ENCODE measurements around the gene OGFOD3.

Gene OGFOD3

DNA sequence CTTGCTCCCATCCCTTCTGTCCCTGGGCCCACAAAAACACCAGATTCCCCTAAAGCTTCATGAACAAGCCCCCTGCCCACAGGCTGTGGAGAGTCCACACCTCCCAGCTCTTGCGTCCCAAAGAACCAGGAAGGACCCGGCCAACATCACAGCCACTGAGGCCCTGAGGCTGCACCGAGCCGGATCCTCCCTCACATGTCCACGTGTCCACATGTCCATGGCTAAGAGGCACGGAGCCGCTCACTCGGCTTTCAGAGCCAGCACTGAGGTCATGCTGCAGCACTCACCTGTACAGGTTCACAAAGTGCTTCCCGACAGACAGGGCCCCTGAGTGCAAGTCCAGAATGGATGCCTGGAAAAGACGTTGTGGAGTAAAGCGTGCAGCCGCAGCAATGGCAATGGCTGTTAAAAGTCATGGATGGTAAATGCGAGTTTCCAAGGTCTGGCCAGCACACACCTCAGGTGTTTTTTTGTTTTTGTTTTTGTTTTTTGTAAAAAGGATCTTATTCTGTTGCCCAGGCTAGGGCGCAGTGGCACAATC, 12.2 kb downstream of the OGFOD3 start:
- no peak for DNase-seq (ENCODE audit: low read depth, low spot score)

DNA sequence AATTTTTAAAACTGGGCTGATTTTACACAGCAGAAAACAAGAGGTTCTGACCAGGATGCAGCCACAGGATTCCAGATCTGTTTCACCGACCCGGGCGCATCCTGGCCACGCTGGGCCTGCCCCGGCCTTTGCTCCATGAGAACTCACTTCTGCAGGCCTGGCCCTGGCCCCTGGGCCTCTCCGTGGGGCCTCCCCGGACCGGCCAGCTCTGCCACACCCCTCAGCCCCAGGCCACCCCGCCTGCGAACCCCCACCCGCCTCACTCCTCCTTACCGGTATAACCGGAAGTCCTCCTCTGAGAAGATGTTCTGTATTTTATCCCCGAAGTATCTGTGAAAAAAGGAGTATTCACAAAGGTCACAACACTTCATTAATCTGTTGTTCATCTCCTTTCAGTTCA, 13.3 kb downstream of the OGFOD3 start:
- no peak for DNase-seq (ENCODE audit: low read depth, low spot score)

DNA sequence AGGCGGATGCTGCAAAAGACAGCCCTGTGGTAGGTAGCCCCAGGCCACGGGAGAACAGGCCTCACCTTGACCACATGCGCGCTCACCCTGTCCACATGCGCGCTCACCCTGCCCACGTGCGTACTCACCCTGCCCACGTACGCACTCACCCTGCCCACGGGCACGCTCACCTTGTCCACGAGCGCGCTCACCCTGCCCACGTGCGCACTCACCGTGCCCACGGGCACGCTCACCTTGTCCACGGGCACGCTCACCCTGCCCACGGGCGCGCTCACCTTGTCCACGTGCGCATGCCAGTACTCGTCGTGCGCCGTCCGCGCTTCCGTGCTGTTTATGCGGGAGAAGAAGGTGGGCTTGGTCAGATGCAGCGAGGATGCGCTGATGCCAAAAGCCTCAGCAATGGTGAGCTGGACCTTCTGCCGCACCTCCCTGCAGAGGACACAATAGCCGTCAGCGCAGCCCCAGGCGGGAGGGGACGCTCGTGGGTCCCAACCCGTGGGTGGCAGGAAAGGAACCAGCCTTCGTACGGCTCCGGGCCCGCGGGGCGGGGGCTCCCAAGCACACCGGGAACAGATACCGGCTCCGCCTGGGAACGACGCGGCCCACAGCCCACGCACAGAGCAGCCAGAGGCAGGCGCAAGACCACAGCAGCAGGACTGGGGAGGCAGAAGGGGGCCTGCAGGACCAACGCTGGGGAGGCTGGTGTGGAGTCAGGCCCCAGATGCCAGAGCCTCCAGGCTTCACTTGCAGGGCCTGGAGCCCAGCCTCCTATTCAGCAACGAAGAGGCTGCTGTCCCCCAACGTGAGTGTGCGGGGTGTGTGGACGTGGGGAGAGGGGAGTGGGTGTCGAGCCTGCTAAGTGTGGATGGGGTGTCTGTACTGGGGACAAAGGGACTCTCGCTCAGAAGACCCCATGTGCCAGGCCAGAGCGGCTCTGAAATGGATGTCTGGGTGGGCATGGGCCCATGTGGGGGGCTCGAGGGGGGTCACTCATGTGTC, 14.4 kb downstream of the OGFOD3 start:
- DNase-seq (ENCODE audit: low read depth, low spot score): no peak

DNA sequence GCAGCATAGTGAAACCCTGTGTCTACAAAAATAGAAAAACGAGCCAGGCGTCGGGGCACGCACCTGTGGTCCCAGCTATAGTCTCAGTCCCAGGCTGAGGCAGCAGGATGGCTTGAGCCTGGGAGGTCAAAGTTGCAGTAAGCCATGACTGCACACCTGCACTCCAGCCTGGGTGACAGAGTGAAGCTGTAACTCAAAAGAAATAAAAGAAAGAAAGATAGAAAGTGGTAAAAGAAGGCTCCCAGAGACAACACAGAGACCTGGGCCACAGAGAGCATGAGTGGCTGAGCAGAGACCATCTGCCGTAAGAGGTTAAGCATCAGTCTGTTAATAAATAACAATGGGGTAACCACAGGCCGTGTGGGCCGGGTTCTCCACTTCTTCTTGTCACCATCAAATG, 15.5 kb downstream of the OGFOD3 start:
- no peak for DNase-seq (ENCODE audit: low read depth, low spot score)

DNA sequence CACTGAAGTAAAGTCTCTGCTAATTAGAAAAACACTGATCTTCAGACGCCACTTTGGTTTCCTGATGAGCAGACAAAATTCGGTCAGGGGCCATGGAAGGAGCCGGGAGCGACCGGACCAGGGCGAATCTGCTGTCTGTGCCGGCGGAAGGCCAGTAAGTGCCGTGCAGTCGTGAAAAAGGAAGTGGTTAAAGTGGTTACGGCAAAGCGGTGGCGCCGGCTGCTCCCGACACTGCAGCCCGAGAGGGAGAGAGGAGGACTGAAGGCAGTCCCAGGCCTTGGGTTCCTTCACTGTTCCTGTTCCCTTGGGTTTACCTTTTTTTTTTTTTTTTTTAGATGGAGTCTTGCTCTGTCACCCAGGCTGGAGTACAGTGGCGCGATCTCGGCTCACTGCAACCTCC, 17.6 kb downstream of the OGFOD3 start:
- no peak for DNase-seq (ENCODE audit: low read depth, low spot score)

DNA sequence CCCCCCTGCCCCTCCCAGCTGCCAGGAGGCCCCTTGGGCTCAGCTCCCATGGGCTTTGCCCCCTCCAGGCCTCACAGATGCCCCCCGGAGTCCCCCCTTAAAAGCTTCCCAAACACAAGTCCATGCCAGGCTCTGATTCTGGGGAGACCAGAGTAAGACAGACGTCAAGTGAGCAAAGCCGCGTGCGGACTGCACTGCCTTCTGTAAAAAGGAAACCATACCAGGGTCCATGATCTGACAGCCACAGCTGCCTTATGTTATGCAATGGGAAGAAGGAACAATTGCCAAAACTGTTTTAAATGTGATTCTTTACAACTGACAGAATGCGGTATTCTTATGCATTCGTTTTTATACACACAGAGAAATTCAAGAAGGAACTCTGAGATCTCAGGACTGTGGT, 18.2 kb downstream of the OGFOD3 start:
- no peak for DNase-seq (ENCODE audit: low read depth, low spot score)

DNA sequence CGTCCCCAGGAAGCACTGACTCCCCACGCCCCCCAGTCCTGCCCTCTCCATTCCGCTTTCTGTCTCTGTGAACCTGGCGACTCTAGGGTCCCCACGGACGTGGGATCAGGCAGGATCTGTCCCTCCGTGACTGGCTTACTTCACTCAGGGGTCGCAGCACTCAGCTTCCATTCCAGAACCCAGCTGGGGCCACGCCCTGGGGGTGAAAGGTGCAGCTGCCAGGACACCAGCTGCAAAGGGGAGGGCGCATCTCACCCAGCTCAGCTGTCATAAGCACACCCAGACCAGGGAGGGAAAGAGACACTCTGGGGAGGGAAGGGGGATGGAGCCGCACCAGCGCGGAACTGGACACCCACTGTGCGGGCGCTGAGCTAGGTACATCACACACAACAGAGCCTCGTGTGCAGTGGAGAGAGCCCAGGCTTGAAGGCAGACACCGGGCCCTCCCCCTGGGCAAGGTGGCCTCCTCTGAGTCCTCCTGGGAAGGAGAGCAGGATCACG, 18.7 kb downstream of the OGFOD3 start:
- DNase-seq (ENCODE audit: low read depth, low spot score): no peak

DNA sequence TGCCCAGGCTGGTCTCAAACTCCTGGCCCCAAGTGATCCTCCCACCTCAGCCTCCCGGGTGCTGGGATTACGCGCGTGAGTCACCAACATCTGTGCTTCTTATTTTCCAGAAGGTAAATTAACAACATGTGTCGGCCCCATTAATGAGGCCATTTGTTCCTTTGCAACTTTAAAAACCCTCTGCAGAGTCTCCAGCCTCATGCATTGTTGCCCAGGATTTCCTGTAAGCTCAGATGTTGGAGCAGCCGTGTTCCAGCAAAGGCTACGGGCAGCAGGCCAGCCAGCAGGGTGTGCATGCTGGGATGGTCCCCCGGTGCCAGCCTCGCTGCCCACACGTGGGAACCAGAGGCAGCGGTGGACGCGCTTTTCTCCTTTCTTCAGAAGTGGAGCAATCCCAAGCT, 19.3 kb downstream of the OGFOD3 start:
- DNase-seq (ENCODE audit: low read depth, low spot score): no peak

DNA sequence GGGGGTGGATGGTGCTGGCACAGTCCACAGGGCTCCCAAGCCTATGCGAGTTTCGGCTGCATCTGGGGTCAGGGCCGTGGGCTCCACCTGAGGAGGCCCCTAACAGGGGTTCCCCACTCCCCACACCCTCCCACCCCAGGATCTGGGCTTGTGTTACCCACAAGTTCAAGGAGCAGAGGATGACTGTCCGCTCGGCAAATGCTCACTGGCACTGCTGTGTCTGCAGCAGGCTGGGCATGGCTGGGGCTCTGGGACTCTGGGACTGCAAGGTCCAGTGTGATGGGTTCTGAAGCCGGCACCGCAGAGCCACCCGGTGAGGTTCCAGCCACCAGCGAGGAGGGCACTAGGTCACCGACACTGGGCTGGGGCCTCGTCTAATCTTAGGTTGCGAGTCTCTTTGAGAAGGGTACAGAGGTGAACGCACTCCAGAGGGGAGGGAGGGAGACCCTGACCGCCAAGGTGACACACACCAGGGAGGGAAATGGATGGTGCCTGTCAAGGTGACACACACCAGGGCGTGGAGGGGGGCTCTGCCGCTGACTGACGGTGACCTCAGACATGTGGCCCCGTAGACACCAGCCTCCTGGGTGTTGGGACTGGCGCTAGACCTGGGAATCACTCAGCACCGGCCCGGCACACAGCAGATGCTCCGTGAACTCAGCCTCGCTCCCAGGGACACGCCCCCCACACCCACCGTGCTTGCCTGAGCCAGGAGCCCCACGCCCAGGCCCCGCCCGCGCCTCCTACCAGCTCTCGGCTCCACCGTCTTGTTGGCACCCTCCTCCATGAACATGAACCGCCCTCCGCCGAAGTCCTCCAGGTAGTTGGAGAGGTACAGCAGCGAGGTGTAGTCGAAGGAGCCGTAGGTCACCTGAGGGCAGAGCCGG, 20.7 kb downstream of the OGFOD3 start:
- DNase-seq (ENCODE audit: low read depth, low spot score): no peak

DNA sequence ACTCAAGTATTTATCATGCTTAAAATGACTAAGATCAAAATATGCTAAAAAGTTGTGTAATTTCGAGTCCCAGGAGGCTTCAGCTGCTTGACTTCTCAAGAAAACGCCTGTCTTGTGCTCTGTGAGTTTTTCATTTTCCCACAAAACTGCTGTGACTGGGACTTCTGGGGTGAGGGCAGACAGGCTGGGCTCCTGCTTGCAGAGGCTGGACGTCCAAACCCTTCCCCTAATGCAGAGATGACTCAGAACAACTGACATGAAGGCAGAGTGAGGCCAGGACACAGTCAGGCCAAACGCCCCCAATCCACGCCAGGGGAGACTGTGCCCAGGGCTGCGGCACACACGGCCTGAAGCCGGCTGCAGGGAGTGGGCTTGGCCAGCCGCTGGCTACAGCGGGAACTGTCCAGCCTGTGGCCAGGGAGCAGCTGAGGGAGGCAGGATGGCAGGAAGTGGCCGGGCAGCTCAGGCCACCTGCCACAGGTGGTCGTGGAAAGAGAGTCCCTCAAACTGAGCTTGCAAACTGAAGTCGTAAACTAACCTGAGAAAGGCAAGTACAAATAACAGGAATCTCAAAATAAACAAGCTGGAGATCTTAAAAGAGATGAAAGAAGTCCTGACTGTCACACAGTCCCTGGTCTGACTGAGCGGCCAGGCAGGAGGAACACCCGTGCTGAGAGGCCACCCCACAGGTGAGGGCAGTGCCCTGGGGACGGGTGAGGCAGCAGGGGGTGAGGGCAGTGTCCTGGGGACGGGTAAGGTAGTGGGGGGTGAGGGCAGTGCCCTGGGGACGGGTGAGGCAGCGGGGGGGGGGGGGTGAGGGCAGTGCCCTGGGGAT, 21.6 kb downstream of the OGFOD3 start:
- DNase-seq (ENCODE audit: low read depth, low spot score): no peak

DNA sequence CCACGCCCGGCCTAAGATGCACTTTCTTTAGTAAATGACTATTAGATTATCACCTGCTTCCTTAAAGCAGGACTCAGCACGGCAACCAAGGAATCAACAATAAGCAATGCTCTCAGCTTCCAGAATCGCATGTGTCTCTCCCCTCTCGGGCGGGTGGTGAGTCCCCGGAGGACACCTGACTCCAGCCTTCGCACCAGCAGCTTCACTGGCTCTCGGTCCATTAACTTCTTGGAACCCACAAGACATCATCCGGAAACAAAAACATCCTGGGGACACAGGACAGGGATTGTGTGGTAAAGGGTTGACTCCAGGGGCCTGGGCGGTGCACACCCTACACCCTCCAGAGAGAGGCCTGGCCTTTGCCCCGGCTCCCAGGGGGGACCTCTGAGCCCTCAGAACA, 24.1 kb downstream of the OGFOD3 start:
- DNase-seq (ENCODE audit: low read depth, low spot score): no peak

DNA sequence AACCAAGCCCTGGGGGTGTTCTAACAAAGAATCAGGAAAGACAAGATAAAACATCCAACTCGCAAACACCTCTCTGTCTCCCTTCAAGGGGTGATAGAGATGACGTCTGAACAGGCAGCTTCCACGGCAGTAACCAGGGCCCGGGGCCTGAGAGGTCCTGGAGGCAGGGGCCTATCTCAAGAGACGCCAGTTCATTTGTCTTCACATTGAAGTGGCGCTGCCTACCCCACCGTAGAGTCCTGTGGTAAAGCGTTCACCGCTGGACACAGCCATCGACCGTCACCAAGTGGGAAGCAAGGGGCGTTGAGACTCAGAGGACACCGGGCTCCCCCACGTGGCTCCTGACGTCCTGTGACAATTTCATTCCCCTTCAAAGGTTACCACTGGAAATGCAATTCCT, 25.4 kb downstream of the OGFOD3 start:
- no peak for DNase-seq (ENCODE audit: low read depth, low spot score)

DNA sequence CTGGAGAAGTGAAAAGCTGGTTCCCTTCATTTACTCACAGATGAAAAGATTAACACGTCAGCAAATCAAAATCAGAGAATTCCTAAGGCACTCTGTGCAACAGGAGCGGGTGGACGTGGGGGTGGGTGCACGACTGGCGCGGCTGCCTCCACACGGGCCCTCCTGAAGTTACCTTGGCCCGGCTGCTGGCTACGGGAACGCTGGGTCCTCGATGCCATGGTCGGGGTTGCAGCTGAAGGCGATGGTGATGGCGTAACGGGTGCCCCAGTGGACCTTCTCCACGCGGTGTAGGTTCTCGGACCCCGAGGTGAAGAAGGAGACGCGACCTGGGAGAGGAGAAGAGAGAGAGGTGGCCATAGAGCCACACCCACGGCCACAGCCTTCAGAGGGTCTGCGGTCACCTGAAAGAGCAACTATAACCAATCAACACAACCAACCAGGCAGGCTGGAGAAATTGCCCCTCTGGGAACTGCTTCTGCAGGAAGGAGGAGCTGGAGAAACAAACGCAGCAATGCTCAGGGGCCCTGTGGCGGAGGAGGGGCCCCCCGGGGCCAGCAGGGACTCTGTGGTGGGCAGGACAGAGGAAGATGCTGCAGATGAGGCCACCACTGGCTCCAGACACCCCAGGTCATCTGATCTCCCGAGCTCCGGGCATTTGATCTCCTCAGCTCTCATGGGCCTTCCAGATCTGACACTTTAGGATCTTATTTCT, 26.0 kb downstream of the OGFOD3 start:
- no peak for DNase-seq (ENCODE audit: low read depth, low spot score)

DNA sequence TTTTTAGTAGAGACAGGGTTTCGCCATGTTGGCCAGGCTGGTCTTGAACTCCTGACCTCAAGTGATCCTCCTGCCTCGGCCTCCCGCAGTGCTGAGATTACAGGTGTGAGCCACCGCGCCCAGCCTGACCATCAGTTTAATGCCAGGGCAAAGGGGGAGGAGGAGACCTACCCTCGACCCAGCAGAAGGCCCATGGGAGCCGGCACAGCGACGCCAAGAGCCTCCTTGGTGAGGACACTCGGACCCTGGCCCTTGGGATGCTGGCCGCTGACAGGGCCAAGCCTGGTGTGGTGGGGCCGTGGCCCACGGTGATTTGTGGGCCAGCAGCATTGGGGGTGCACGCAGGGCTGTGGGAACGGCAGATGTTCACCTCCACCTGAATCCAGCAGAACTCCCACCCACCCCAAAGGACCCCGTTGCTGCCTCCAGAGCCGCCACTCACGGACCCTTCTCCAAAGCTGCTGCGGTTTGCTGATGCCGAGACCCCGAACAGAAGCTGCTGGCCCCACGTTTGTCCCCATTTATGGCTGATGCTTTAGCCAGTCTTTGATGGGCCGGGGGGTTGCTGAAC, 26.8 kb downstream of the OGFOD3 start:
- no peak for DNase-seq (ENCODE audit: low read depth, low spot score)

DNA sequence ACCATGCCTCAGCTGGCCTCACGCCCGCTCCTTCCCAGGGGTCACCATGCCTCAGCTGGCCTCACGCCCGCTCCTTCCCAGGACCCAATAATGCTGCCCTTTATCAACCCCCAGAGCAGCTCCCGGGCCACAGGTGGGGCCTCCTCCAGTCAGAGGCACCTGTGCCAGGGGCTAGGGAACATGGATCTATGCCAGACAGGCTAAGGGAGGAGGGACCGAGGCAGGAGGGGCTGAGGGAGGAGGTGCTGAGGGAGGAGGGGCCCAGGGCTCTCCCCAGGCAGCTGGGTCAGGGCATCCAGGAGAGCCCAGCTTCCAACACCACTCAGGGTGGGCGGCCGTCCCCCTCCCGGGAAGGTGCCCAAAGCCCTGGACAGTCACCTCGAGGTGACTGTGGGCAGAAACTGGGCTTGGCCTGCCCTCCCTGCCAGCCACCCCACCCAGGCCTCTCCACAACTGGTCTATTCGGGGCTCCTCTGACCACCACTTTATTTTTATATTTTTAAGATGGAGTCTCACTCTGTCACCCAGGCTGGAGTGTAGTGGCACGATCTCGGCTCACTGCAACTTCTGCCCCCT, 27.4 kb downstream of the OGFOD3 start:
- DNase-seq (ENCODE audit: low read depth, low spot score): no peak

DNA sequence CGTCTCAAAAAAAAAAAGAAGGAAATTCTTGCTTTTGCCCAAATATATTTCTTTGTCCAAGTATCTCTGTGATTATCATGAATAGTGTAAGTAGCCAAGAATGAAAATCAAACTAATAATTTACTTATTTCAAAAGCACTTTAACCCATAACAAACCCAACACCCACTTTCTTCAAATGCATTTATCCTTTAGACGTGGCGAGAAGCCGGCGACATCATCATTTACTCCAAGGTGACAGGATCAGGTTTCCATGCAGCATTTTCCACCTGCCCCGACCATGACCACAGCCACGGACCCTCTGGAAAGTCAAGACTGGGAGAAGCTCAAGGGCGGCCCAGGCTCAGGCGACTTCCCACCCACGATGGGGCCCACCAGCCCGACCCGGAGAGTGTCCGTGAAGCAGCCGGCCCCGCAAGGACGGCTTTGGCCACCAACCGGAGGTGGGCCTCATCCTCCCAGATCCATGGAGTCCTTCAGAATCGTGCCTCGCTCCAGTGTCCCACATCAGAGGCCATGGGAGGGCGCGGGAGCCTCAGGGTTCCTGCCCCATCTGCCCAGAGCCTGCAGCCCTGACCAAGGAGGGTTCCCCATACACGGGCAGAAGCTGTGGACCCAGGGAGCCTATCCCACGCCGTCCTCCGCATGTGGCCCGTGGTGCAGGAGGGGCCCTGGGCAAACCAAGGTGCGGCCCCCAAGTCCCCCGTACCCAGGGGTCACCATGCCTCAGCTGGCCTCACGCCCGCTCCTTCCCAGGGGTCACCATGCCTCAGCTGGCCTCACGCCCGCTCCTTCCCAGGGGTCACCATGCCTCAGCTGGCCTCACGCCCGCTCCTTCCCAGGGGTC, 28.1 kb downstream of the OGFOD3 start:
- no peak for DNase-seq (ENCODE audit: low read depth, low spot score)

DNA sequence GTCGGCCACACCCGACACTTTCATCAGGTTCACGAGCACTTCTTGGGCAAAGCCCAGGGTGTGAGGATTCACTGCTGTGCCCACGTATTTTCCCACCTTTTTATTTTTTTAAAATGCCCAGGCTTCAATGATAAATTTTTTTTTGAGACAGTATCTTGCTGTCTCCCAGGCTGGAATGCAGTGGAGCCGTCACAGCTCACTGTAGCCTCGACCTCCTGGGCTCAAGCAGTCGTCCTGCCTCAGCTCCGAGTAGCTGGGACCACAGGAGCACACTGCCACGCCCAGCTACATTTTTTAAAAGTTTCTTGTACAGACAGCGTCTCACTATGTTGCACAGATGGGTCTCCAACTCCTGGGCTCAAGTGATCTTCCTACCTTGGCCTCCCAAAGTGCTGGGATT, 29.0 kb downstream of the OGFOD3 start:
- DNase-seq (ENCODE audit: low read depth, low spot score): no peak

DNA sequence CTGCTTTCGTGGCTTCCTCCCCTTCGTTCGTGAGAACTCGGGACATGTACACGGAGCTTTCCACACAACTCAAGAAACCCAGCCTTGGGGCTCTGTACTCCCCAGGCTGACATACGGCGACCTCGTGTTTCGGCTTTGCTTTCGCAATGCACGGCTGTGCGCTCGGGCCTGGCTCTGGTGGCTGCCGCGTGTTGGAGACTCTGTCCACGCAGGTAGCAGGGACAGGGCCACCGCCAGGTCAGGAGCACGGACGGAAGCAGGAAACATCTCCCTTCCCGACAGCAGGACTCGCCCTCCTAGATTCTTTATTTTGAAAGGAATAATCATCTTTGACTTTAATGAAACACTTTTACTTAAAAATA, 29.5 kb downstream of the OGFOD3 start:
- no peak for DNase-seq (ENCODE audit: low read depth, low spot score)

Data from iPS DF 19.7 (cell line).